PC-9 (cell line): ENCODE results near the gene STEAP4. TPM values are rescaled to one million over a fixed set of nuclear protein-coding genes. Genes with fewer than 3 reads are reported as not detected.

Source experiments
- BruUV-seq: library from RNA; stranded (reverse); fragments of 400-500 nt; replicated peaks from 2 replicates; lab custom pipeline; 2021; lab: Mats Ljungman, UMichigan
- CTCF ChIA-PET: fragments of 300-600 bp; sonication (Branson Sonifier 250); formaldehyde crosslinking; loops from one replicate; lab custom pipeline; 2022; ENCODE audit warnings: antibody characterized with exemption; lab: Charles Lee
- POLR2A ChIA-PET: fragments of 300-600 bp; sonication (Branson Sonifier 250); formaldehyde crosslinking; loops from one replicate; lab custom pipeline; 2022; ENCODE audit warnings: antibody characterized with exemption; ENCODE audit not compliant: unreplicated experiment; lab: Charles Lee
- DNase-seq, 2 experiments: peaks; one replicate each; pipeline versions ENCODE4 v3.0.0 to v3.0.0-alpha.2; 2015 to 2022; ENCODE audit warnings: mixed read lengths in 1 of 2
- H2AFZ ChIP-seq: fragments of 200-600 bp; sonication (generic); 2 replicates; pipeline ENCODE4 v1.8.1; 2017; ENCODE audit warnings: antibody characterized with exemption
- H3F3A ChIP-seq: fragments of 200-600 bp; sonication (generic); 2 replicates; pipeline ENCODE4 v1.8.1; 2017; ENCODE audit warnings: antibody characterized with exemption, mild to moderate bottlenecking, low read depth; ENCODE audit not compliant: insufficient read depth
- H3K27ac ChIP-seq: fragments of 200-600 bp; sonication (generic); 2 replicates; pipeline ENCODE4 v1.6.1; 2016; ENCODE audit warnings: mixed run types
- H3K27me3 ChIP-seq: fragments of 200-600 bp; sonication (generic); 2 replicates; pipeline ENCODE4 v1.6.1; 2016; ENCODE audit warnings: low read depth, mixed run types; ENCODE audit not compliant: insufficient read depth
- H3K36me3 ChIP-seq: fragments of 200-600 bp; sonication (generic); 2 replicates; pipeline ENCODE4 v1.6.1; 2016; ENCODE audit warnings: low read depth, mixed run types
- H3K4me1 ChIP-seq: fragments of 200-600 bp; sonication (generic); replicated peaks from 2 replicates; pipeline ENCODE4 v1.6.1; 2016; ENCODE audit warnings: mixed run types; ENCODE audit not compliant: insufficient read depth
- H3K4me2 ChIP-seq: fragments of 200-600 bp; sonication (generic); 2 replicates; pipeline ENCODE4 v1.6.1; 2017; ENCODE audit warnings: mixed run types
- H3K4me3 ChIP-seq: fragments of 200-600 bp; sonication (generic); 2 replicates; pipeline ENCODE4 v1.6.1; 2016; ENCODE audit warnings: mixed run types
- H3K79me2 ChIP-seq: fragments of 200-600 bp; sonication (generic); 2 replicates; pipeline ENCODE4 v1.6.1; 2017; ENCODE audit warnings: low read depth, mixed run types
- H3K9me2 ChIP-seq: fragments of 200-600 bp; sonication (generic); 2 replicates; pipeline ENCODE4 v1.8.1; 2017; ENCODE audit warnings: mild to moderate bottlenecking; ENCODE audit not compliant: insufficient read depth
- H3K9me3 ChIP-seq: fragments of 200-600 bp; sonication (generic); 2 replicates; pipeline ENCODE4 v1.8.1; 2016; ENCODE audit warnings: low read depth; ENCODE audit not compliant: insufficient read depth
- H4K20me1 ChIP-seq: fragments of 200-600 bp; sonication (generic); 2 replicates; pipeline ENCODE4 v1.8.1; 2017; ENCODE audit not compliant: insufficient read depth
- CTCF ChIP-seq: fragments of 200-600 bp; sonication (generic); conservative IDR thresholded peaks from 2 replicates; pipeline ENCODE4 v1.6.1; 2017; ENCODE audit warnings: mixed run types, antibody characterized with exemption, mild to moderate bottlenecking, moderate library complexity
- EZH2 ChIP-seq: fragments of 200-600 bp; sonication (generic); IDR thresholded peaks from 2 replicates; pipeline ENCODE4 v1.8.0; 2017; ENCODE audit warnings: antibody characterized with exemption, low read depth
- intact Hi-C: fragments of 100-400 bp; cut with micrococcal nuclease; formaldehyde crosslinking; loops from one replicate; pipeline ENCODE4 v1.10.0; 2022; ENCODE audit not compliant: unreplicated experiment
- total RNA-seq: library from RNA; stranded (reverse); gene quantifications from 2 replicates; pipeline ENCODE4 v1.2.3, GENCODE V29; 2021

The STEAP4 gene
- total RNA-seq, 1 experiment from 2014 or later, result 10.3 TPM

DNA sequence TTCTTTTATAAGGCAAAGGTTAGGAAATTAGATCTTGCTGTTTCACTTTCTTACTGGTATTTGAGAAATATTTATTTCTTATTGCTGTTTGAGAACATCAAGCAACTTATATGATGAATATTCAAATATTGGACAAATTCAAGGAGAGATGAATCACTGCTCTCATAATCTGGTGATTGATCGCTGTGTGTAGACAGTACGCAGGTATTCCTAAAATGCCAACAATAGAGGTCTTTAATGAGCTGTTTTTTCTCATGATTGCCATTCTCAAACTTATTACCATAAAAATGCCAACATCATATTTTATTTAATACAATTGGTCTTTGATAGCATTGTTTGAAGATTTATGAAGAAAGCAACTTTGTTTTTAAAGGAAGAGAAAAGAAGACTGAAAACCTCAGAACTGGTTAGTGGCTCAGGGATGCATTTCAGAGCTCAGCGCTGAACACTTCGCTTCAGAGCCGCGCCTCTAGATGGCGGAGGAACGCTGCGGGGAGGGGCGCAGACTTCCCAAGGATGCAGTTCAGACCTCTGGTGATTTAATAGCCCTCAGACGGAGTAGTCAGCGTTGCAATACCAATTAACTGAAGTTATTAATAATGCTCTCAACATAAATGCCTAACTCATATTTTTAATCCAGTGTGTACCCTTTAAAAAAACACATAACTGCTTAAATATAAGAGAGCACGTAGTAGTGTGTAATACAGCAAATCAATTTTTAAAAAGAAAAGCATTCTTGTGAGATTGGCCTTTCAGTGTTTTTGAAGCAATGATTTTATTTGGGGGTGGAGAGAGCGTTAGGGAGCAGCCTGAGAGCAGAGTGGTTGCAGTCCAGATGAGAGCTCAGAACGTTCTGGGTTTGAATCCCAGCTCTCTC, 38.5 kb upstream of the STEAP4 start:
- Histone ChIP-seq H3F3A (no peaks in the 10 kb centered on the region), H4K20me1 (no peaks in the 10 kb centered on the region), H3K79me2 (no peaks in the 10 kb centered on the region), H3K27ac (no peak overlapping the region), H3K27me3 (no peaks in the 10 kb centered on the region), H3K4me3 (no peak overlapping the region), H2AFZ (no peak overlapping the region), H3K9me3 (no peaks in the 10 kb centered on the region), H3K36me3 (no peaks in the 10 kb centered on the region), H3K4me2 (no peak overlapping the region), H3K9me2 (no peaks in the 10 kb centered on the region), H3K4me1 (no peaks in the 10 kb centered on the region)
- no peak for DNase-seq
- CTCF ChIA-PET, result interaction anchor here (0.6 kb wide), 1 partner anchor 72 kb away, joined by 5 read pairs; no protein-coding TSS in a partner anchor
- POLR2A ChIA-PET, result no interaction called here
- intact Hi-C loops, result no loop called here
- no TSS peak for BruUV-seq
- TF ChIP-seq EZH2, result no peak
- no peak for TF ChIP-seq CTCF

- ChIA-PET POLR2A (no interaction called here), CTCF (no interaction called here)
- H2AFZ ChIP-seq, result no peak overlapping the region
- intact Hi-C loops, result no loop called here
- H3K27me3 ChIP-seq, result no peaks in the 10 kb centered on the region
- H3K4me3 ChIP-seq, result no peak overlapping the region
- H3K9me2 ChIP-seq, result no peaks in the 10 kb centered on the region
- no peak for TF ChIP-seq EZH2
- no peak for TF ChIP-seq CTCF
- no peak overlapping the region for H3K4me2 ChIP-seq
- no TSS peak for BruUV-seq
- H3K36me3 ChIP-seq, result no peaks in the 10 kb centered on the region
- no peaks in the 10 kb centered on the region for H4K20me1 ChIP-seq
- H3K27ac ChIP-seq, result no peak overlapping the region
- no peak for DNase-seq
- no peaks in the 10 kb centered on the region for H3K4me1 ChIP-seq
- H3K79me2 ChIP-seq, result no peaks in the 10 kb centered on the region
- no peaks in the 10 kb centered on the region for H3F3A ChIP-seq
- no peaks in the 10 kb centered on the region for H3K9me3 ChIP-seq
Observed at GRCh38 chr7:88344271-88344670, 37.6 kb upstream of the STEAP4 start.

DNA sequence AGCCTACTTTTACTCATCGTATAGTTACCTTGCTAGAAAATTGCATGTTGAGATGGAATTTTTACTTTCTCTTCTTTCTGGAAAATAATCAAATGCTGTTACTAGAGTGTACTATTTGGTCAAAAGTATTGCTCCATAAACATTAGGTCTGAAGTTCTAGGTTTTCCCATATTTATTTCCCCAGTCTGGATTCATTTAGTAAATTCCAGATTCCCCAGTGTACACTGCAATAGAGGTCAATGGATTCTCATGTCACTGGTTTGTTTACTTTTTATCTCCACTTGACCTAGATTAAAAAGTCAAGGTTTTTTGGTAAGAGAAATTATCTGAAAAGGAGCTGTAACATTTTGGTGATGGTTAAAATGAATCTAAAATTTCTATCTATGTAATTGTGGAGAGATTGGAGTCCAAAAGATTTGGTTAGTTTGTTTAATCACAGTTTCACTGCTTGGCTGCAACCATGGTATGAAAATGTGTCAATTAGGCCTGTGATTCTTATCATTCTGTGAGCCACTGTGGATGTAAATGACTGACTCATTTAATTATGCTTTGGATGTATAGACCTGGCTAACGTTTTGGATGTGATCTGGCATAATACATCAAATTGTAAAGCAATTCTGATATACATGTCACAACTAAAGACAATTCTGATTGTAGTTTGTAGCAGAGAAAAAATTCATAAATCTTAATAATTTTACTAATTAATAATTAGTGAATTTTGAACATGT, 32.7 kb upstream of the STEAP4 start:
- no peak overlapping the region for H3K4me3 ChIP-seq
- TF ChIP-seq EZH2 (no peak), CTCF (no peak)
- no peaks in the 10 kb centered on the region for H4K20me1 ChIP-seq
- H3K4me2 ChIP-seq, result no peak overlapping the region
- H2AFZ ChIP-seq, result no peak overlapping the region
- no TSS peak for BruUV-seq
- ChIA-PET CTCF (no interaction called here), POLR2A (no interaction called here)
- H3K79me2 ChIP-seq, result no peaks in the 10 kb centered on the region
- intact Hi-C loops, result no loop called here
- peaks cover 9% of the 10 kb centered on the region for H3K4me1 ChIP-seq
- no peaks in the 10 kb centered on the region for H3K27me3 ChIP-seq
- H3F3A ChIP-seq, result no peaks in the 10 kb centered on the region
- H3K9me2 ChIP-seq, result no peaks in the 10 kb centered on the region
- DNase-seq, result no peak
- H3K36me3 ChIP-seq, result no peaks in the 10 kb centered on the region
- H3K9me3 ChIP-seq, result 0 out of 2 replicates have a peak, but pooled peaks cover 6% of the 10 kb centered on the region
- no peak overlapping the region for H3K27ac ChIP-seq
